Small intestine (tissue), 7 donors: ENCODE measurements around the gene NR2F1-AS1. TPM values are rescaled to one million over a fixed set of nuclear protein-coding genes. Genes with fewer than 3 reads are reported as not detected.

Experiments used
- DNase-seq, 2 donors: peaks; one replicate each; pipeline versions ENCODE4 v3.0.0 to v3.0.0-alpha.2; 2013
- FAIRE-seq: peaks from 2 replicates; lab custom pipeline; 2012; peaks lifted over from hg19 to GRCh38; lab: Jason Lieb, UNC
- H3K27ac ChIP-seq, 3 donors: one replicate each; pipeline ENCODE4 v1.5.1; 2013; ENCODE audit warnings: low read length in 2 of 3, mild to moderate bottlenecking in 2 of 3, control low read depth in 1 of 3, inconsistent platforms in 1 of 3, low read depth in 1 of 3, moderate library complexity in 1 of 3
- H3K27me3 ChIP-seq, 3 donors: one replicate each; pipeline ENCODE4 v1.6.1; 2013; ENCODE audit warnings: low read length in 3 of 3, inconsistent platforms in 1 of 3; ENCODE audit not compliant: control insufficient read depth in 3 of 3, insufficient read depth in 3 of 3
- H3K36me3 ChIP-seq, 3 donors: one replicate each; pipeline ENCODE4 v1.6.1; 2013; ENCODE audit warnings: low read length in 3 of 3, inconsistent platforms in 1 of 3, low read depth in 1 of 3, mild to moderate bottlenecking in 1 of 3, moderate library complexity in 1 of 3; ENCODE audit not compliant: control insufficient read depth in 3 of 3, insufficient read depth in 2 of 3
- H3K4me1 ChIP-seq, 3 donors: one replicate each; pipeline ENCODE4 v1.6.1; 2013; ENCODE audit warnings: low read length in 2 of 3, inconsistent platforms in 1 of 3, low read depth in 1 of 3, mild to moderate bottlenecking in 1 of 3, moderate library complexity in 1 of 3; ENCODE audit not compliant: control insufficient read depth in 3 of 3, insufficient read depth in 2 of 3
- H3K4me3 ChIP-seq, 3 donors: one replicate each; pipeline ENCODE4 v1.5.1; 2013; ENCODE audit warnings: low read length in 3 of 3, control low read depth in 1 of 3, inconsistent platforms in 1 of 3, low read depth in 1 of 3, mild to moderate bottlenecking in 1 of 3, moderate library complexity in 1 of 3
- H3K9me3 ChIP-seq, 2 donors: one replicate each; pipeline ENCODE4 v1.6.1; 2013; ENCODE audit warnings: low read depth in 1 of 2, low read length in 1 of 2; ENCODE audit not compliant: control insufficient read depth in 2 of 2, insufficient read depth in 1 of 2
- WGBS, 3 donors: extraction: QIAGEN DNeasy Blood & Tissue Kit; methylation state at CpG; one replicate each; pipeline ENCODE4 v1.1.7; 2013; 5-methylcytosine and 5-hydroxymethylcytosine counted together
- polyA plus RNA-seq, 4 donors: library from polyadenylated mRNA; stranded (reverse) in 3 of 4; unstranded in 1 of 4; fragments of 200-250 nt in 3 of 4; fragments of 120-200 nt in 1 of 4; gene quantifications; one replicate each; pipeline versions ENCODE4 v1.2.1 to v1.2.3, GENCODE V29; 2013
- donor health status: healthy with polysubstance abuse.
- donor health status: control.
- donor health status: control.
- donor health status: Bipolar disorder and iron deficiency.
- donor health status: healthy.

NR2F1-AS1 gene
- polyA plus RNA-seq, 4 donors = 0.89 to 7.0 (median 4.0) TPM

- no peaks in the 10 kb centered on the region for H3K4me1 ChIP-seq
- H3K36me3 ChIP-seq = no peaks in the 10 kb centered on the region
- DNase-seq (no peak), FAIRE-seq (no peak)
- no peak overlapping the region for H3K27ac ChIP-seq
- no peaks in the 10 kb centered on the region for H3K9me3 ChIP-seq
- no peaks in the 10 kb centered on the region for H3K27me3 ChIP-seq
- WGBS, 3 donors = 70 to 76% (median 71%) methylated on average over 5 of the region's 5 CpGs
- no peak overlapping the region for H3K4me3 ChIP-seq
These were observed 220.5 kb downstream of the NR2F1-AS1 start for GRCh38 chr5:93360436-93361088.

GRCh38 chr5:93359960-93360305 lies 221.1 kb downstream of the NR2F1-AS1 start:
- no peak overlapping the region for H3K4me3 ChIP-seq
- H3K36me3 ChIP-seq = no peaks in the 10 kb centered on the region
- 70 to 79% (median 79%) methylated on average over 5 of the region's 5 CpGs for WGBS, 3 donors
- H3K9me3 ChIP-seq = no peaks in the 10 kb centered on the region
- no peaks in the 10 kb centered on the region for H3K4me1 ChIP-seq
- no peak for FAIRE-seq
- H3K27ac ChIP-seq = peak overlapping the region in 2 of 3 donors; percentile 30 to 78
- no peak for DNase-seq
- no peaks in the 10 kb centered on the region for H3K27me3 ChIP-seq

Other genes starting within 250 kb of the NR2F1-AS1 start
- 10 to 100 TPM in 1 of 4 donors, 1 to 10 TPM in 2, under 1 TPM in 1; 0.67 to 12.1 (median 3.7) TPM for gene NR2F1, start 2.0 kb upstream of the NR2F1-AS1 start, polyA plus RNA-seq
- gene POU5F2, start 160.4 kb upstream of the NR2F1-AS1 start, polyA plus RNA-seq = under 1 TPM in 3 of 4 donors, not detected in 1; under 0.01 to 0.04 (median 0.03) TPM